Measurements from ENCODE around the gene NCF2. TPM values are rescaled to one million over a fixed set of nuclear protein-coding genes. Genes with fewer than 3 reads are reported as not detected.
"Not testable (repeated sequence)": the region's sequence is repeated elsewhere in the genome, so short reads cannot be mapped to it uniquely, and the experiment has no call there.

NCF2 gene
- total and polyA plus RNA-seq, 4 experiments from 2014 or later = 2.0 to 6.9 (median 5.9) TPM

DNA sequence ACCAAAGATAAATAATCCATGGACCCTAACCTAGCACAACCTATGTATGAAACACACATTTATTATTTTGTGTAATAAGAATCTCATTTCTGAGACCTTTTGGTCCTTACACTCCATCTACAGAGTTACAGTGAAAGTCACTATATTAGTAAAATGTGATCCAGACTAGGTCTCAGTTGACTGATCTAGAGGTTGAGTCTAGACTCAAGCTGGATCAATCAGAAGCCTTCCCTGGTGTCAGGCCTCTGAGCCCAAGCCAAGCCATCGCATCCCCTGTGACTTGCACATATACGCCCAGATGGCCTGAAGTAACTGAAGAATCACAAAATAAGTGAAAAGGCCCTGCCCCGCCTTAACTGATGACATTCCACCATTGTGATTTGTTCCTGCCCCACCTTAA is 22.7 kb upstream of the NCF2 start:
- H3K9me3 ChIP-seq (ENCODE audit: control insufficient read depth in 1 of 2, low read length in 2 of 2); H3K4me3 ChIP-seq (ENCODE audit: low read length in 2 of 2); H3K4me1 ChIP-seq (ENCODE audit: insufficient read depth, low read length); H3K4me1 Mint-ChIP-seq; POLR2A ChIA-PET (ENCODE audit: partially characterized antibody); H3K36me3 Mint-ChIP-seq; H3K27me3 ChIP-seq (ENCODE audit: insufficient read depth, low read length); CTCF ChIA-PET (ENCODE audit: partially characterized antibody); H3K36me3 ChIP-seq (ENCODE audit: insufficient read depth, low read length); H3K27ac ChIP-seq (ENCODE audit: low read depth, low read length); DNase-seq; H3K9me3 Mint-ChIP-seq; H3K27ac Mint-ChIP-seq; intact Hi-C loops (cut with micrococcal nuclease); H3K27me3 Mint-ChIP-seq: not testable (repeated sequence)
- peak overlapping the region in 1 of 8 donors; percentile 51 for H3K4me3 Mint-ChIP-seq

DNA sequence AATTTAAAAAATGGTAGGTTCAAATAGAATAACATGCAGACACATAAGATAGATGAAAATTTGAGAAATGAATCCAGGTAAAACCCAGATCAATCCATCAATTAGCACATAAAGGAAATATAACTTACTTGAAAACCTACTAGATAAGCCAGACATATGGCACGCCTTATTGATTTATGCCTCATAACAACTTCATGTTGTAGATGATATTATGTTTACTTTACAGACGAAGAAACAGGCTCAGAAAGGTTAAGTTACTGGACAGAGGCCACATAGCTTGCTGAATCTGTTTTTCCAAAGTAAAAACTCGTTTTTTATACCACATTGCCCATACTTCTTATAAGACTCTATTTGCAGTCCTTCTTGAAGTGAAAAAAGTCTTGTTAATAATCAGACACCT is 22.1 kb upstream of the NCF2 start:
- Histone ChIP-seq H3K4me3 (ENCODE audit: low read length in 2 of 2) (no peak overlapping the region), H3K27ac (ENCODE audit: low read depth, low read length) (no peak overlapping the region), H3K4me1 (ENCODE audit: insufficient read depth, low read length) (no peaks in the 10 kb centered on the region), H3K9me3 (ENCODE audit: control insufficient read depth in 1 of 2, low read length in 2 of 2) (no peaks in the 10 kb centered on the region), H3K36me3 (ENCODE audit: insufficient read depth, low read length) (no peaks in the 10 kb centered on the region), H3K27me3 (ENCODE audit: insufficient read depth, low read length) (no peaks in the 10 kb centered on the region)
- Mint-ChIP-seq H3K4me1 (peaks cover 0 to 2% (median 0%) of the 10 kb centered on the region in 4 donors), H3K36me3 (no peaks in the 10 kb centered on the region), H3K9me3 (no peaks in the 10 kb centered on the region), H3K27ac (no peak overlapping the region), H3K4me3 (no peak overlapping the region), H3K27me3 (peaks cover 4 to 7% of the 10 kb centered on the region in 2 donors)
- intact Hi-C loops (cut with micrococcal nuclease) = no loop called here
- CTCF ChIA-PET (ENCODE audit: partially characterized antibody) = no interaction called here
- POLR2A ChIA-PET (ENCODE audit: partially characterized antibody) = no interaction called here
- DNase-seq = no peak

DNA sequence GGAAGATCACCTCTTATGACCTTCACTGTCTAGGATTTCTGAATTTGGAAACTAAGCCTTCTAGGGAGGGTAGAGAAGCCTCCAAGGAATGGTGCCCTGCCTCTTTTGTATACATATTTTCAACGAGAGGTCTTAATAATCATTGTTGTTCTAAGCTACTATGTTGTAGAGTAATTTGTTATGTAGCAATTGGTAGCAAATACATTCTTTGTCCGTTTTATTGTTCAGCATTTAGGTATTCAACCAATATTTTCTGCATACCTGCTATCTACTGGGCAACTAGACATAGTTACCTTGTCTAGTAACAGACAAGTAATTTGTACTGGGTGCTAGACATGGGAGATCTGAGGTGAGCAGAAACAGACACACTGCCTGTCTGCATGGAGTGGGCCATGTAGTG is 20.8 kb upstream of the NCF2 start:
- Mint-ChIP-seq H3K4me1 (no peaks in the 10 kb centered on the region), H3K9me3 (no peaks in the 10 kb centered on the region), H3K27me3 (peaks cover 4 to 7% of the 10 kb centered on the region in 2 donors), H3K36me3 (no peaks in the 10 kb centered on the region), H3K4me3 (no peak overlapping the region), H3K27ac (no peak overlapping the region)
- H3K4me1 ChIP-seq (ENCODE audit: insufficient read depth, low read length) = no peaks in the 10 kb centered on the region
- DNase-seq = no peak
- no peak overlapping the region for H3K27ac ChIP-seq (ENCODE audit: low read depth, low read length)
- H3K9me3 ChIP-seq (ENCODE audit: control insufficient read depth in 1 of 2, low read length in 2 of 2) = no peaks in the 10 kb centered on the region
- H3K4me3 ChIP-seq (ENCODE audit: low read length in 2 of 2) = no peak overlapping the region
- no peaks in the 10 kb centered on the region for H3K36me3 ChIP-seq (ENCODE audit: insufficient read depth, low read length)
- intact Hi-C loops (cut with micrococcal nuclease) = no loop called here
- POLR2A ChIA-PET (ENCODE audit: partially characterized antibody) = no interaction called here
- CTCF ChIA-PET (ENCODE audit: partially characterized antibody) = interaction anchor here (1.8 kb wide), 1 partner anchor 44 kb away, joined by 6 read pairs; no protein-coding TSS in a partner anchor
- no peaks in the 10 kb centered on the region for H3K27me3 ChIP-seq (ENCODE audit: insufficient read depth, low read length)

GRCh38 chr1:183609759-183610452 is 19.6 kb upstream of the NCF2 start:
- H3K9me3 ChIP-seq (ENCODE audit: control insufficient read depth in 1 of 2, low read length in 2 of 2) = no peaks in the 10 kb centered on the region
- peak overlapping the region in 1 of 7 donors; percentile 31 for H3K27ac Mint-ChIP-seq
- H3K4me3 Mint-ChIP-seq = no peak overlapping the region
- intact Hi-C loops (cut with micrococcal nuclease) = no loop called here
- DNase-seq = no peak
- H3K4me1 ChIP-seq (ENCODE audit: insufficient read depth, low read length) = no peaks in the 10 kb centered on the region
- no peak overlapping the region for H3K4me3 ChIP-seq (ENCODE audit: low read length in 2 of 2)
- POLR2A ChIA-PET (ENCODE audit: partially characterized antibody) = no interaction called here
- no peaks in the 10 kb centered on the region for H3K9me3 Mint-ChIP-seq
- H3K4me1 Mint-ChIP-seq = no peaks in the 10 kb centered on the region
- no peaks in the 10 kb centered on the region for H3K27me3 ChIP-seq (ENCODE audit: insufficient read depth, low read length)
- H3K36me3 ChIP-seq (ENCODE audit: insufficient read depth, low read length) = no peaks in the 10 kb centered on the region
- CTCF ChIA-PET (ENCODE audit: partially characterized antibody) = interaction anchor here (0.8 to 1.8 kb wide), 3 partner anchors 25 to 75 kb away, joined by 3 to 6 read pairs (median 4); no protein-coding TSS in a partner anchor
- peaks cover 4 to 9% of the 10 kb centered on the region in 2 donors for H3K27me3 Mint-ChIP-seq
- H3K36me3 Mint-ChIP-seq = no peaks in the 10 kb centered on the region
- H3K27ac ChIP-seq (ENCODE audit: low read depth, low read length) = no peak overlapping the region

- Histone ChIP-seq H3K27me3 (ENCODE audit: insufficient read depth, low read length) (no peaks in the 10 kb centered on the region), H3K4me1 (ENCODE audit: insufficient read depth, low read length) (no peaks in the 10 kb centered on the region), H3K4me3 (ENCODE audit: low read length in 2 of 2) (no peak overlapping the region), H3K27ac (ENCODE audit: low read depth, low read length) (no peak overlapping the region), H3K9me3 (ENCODE audit: control insufficient read depth in 1 of 2, low read length in 2 of 2) (no peaks in the 10 kb centered on the region), H3K36me3 (ENCODE audit: insufficient read depth, low read length) (no peaks in the 10 kb centered on the region)
- H3K27me3 Mint-ChIP-seq = peaks cover 2 to 5% of the 10 kb centered on the region in 2 donors
- H3K4me1 Mint-ChIP-seq = no peaks in the 10 kb centered on the region
- CTCF ChIA-PET (ENCODE audit: partially characterized antibody) = interaction anchor here (0.8 to 1.6 kb wide), 2 partner anchors 25 to 76 kb away, joined by 3 to 4 read pairs; no protein-coding TSS in a partner anchor
- H3K4me3 Mint-ChIP-seq = no peak overlapping the region
- POLR2A ChIA-PET (ENCODE audit: partially characterized antibody) = no interaction called here
- intact Hi-C loops (cut with micrococcal nuclease) = no loop called here
- H3K9me3 Mint-ChIP-seq = no peaks in the 10 kb centered on the region
- H3K27ac Mint-ChIP-seq = no peak overlapping the region
- H3K36me3 Mint-ChIP-seq = no peaks in the 10 kb centered on the region
- no peak for DNase-seq
These were observed 19.1 kb upstream of the NCF2 start for GRCh38 chr1:183609313-183609712.

- Mint-ChIP-seq H3K9me3 (no peaks in the 10 kb centered on the region), H3K27ac (no peak overlapping the region), H3K4me3 (no peak overlapping the region), H3K36me3 (no peaks in the 10 kb centered on the region), H3K4me1 (no peaks in the 10 kb centered on the region), H3K27me3 (peaks cover 0 to 5% of the 10 kb centered on the region in 2 donors)
- DNase-seq = no peak
- Histone ChIP-seq H3K4me1 (ENCODE audit: insufficient read depth, low read length) (no peaks in the 10 kb centered on the region), H3K4me3 (ENCODE audit: low read length in 2 of 2) (no peak overlapping the region), H3K27ac (ENCODE audit: low read depth, low read length) (no peak overlapping the region), H3K36me3 (ENCODE audit: insufficient read depth, low read length) (no peaks in the 10 kb centered on the region), H3K27me3 (ENCODE audit: insufficient read depth, low read length) (no peaks in the 10 kb centered on the region), H3K9me3 (ENCODE audit: control insufficient read depth in 1 of 2, low read length in 2 of 2) (no peaks in the 10 kb centered on the region)
- POLR2A ChIA-PET (ENCODE audit: partially characterized antibody) = no interaction called here
- intact Hi-C loops (cut with micrococcal nuclease) = no loop called here
- CTCF ChIA-PET (ENCODE audit: partially characterized antibody) = no interaction called here
These were observed 17.2 kb upstream of the NCF2 start for GRCh38 chr1:183607322-183607980.

GRCh38 chr1:183605904-183606303 is 15.6 kb upstream of the NCF2 start:
- Mint-ChIP-seq H3K4me3 (no peak overlapping the region), H3K4me1 (no peaks in the 10 kb centered on the region), H3K9me3 (no peaks in the 10 kb centered on the region), H3K27me3 (peaks cover 0 to 3% of the 10 kb centered on the region in 2 donors), H3K36me3 (no peaks in the 10 kb centered on the region), H3K27ac (no peak overlapping the region)
- no peak overlapping the region for H3K4me3 ChIP-seq (ENCODE audit: low read length in 2 of 2)
- H3K27me3 ChIP-seq (ENCODE audit: insufficient read depth, low read length) = no peaks in the 10 kb centered on the region
- no peaks in the 10 kb centered on the region for H3K9me3 ChIP-seq (ENCODE audit: control insufficient read depth in 1 of 2, low read length in 2 of 2)
- POLR2A ChIA-PET (ENCODE audit: partially characterized antibody) = no interaction called here
- intact Hi-C loops (cut with micrococcal nuclease) = no loop called here
- no peaks in the 10 kb centered on the region for H3K36me3 ChIP-seq (ENCODE audit: insufficient read depth, low read length)
- no peaks in the 10 kb centered on the region for H3K4me1 ChIP-seq (ENCODE audit: insufficient read depth, low read length)
- CTCF ChIA-PET (ENCODE audit: partially characterized antibody) = no interaction called here
- no peak for DNase-seq
- no peak overlapping the region for H3K27ac ChIP-seq (ENCODE audit: low read depth, low read length)

All from CD4-positive, alpha-beta memory T cell (primary cell).